A549 (cell line): ENCODE measurements around the gene C11orf98. TPM values are rescaled to one million over a fixed set of nuclear protein-coding genes. Genes with fewer than 3 reads are reported as not detected.
A peak's percentile ranks its signal among the peaks of the same experiment; 100 is the strongest.

ENCODE experiments used
- ATAC-seq, 2 experiments: fragments of 200-7000 bp in 1 of 2; fragments of >200 bp in 1 of 2; cut with Nextera tagmentation in 1 of 2; cut with Tn5 transposase in 1 of 2; 3 replicates each; pipeline versions ENCODE4 v1.8.0 to v1.9.1; 2018 to 2020; ENCODE audit warnings: mild to moderate bottlenecking in 1 of 2, moderate library complexity in 1 of 2
- CTCF ChIA-PET: fragments of 300-600 bp; sonication (Branson Sonifier 250); formaldehyde crosslinking; extraction: SDS; loops from one replicate; lab custom pipeline; 2021; ENCODE audit warnings: antibody characterized with exemption, inconsistent platforms; lab: Yijun Ruan, JAX
- POLR2A ChIA-PET: fragments of 350-600 bp; formaldehyde crosslinking; extraction: SDS; loops from one replicate; lab custom pipeline; 2021; ENCODE audit warnings: antibody characterized with exemption, inconsistent platforms; lab: Yijun Ruan, JAX
- DNase-seq, 2 experiments: peaks; one replicate each; pipeline versions ENCODE4 v3.0.0 to v3.0.0-alpha.2; 2011 to 2016; ENCODE audit warnings: low read depth in 1 of 2, low spot score in 1 of 2
- FAIRE-seq: peaks from 2 replicates; lab custom pipeline; 2011; peaks lifted over from hg19 to GRCh38; lab: Jason Lieb, UNC
- H3K27ac ChIP-seq, 2 experiments: fragments of >200 bp; sonication (Bioruptor Twin); formaldehyde crosslinking; 3 replicates each; pipeline ENCODE4 v1.5.1; 2016 to 2017
- H3K4me1 ChIP-seq: fragments of >200 bp; sonication (Bioruptor Twin); formaldehyde crosslinking; 3 replicates; pipeline ENCODE4 v1.6.1; 2016
- H3K4me2 ChIP-seq: fragments of >200 bp; sonication (Bioruptor Twin); formaldehyde crosslinking; 3 replicates; pipeline ENCODE4 v1.6.1; 2016
- H3K4me3 ChIP-seq: fragments of >200 bp; sonication (Bioruptor Twin); formaldehyde crosslinking; 3 replicates; pipeline ENCODE4 v1.5.1; 2016
- H3K9me3 ChIP-seq: fragments of >200 bp; sonication (Bioruptor Twin); formaldehyde crosslinking; 3 replicates; pipeline ENCODE4 v1.6.1; 2016
- ATOH8 ChIP-seq: fragments of 250-450 bp; sonication (Bioruptor Pico); IDR thresholded peaks from 2 replicates; pipeline ENCODE4 v1.5.0; 2020; ENCODE audit warnings: low read depth, mild to moderate bottlenecking, moderate library complexity
- CBX2 ChIP-seq: fragments of 200-600 bp; sonication (generic); IDR thresholded peaks from 2 replicates; pipeline ENCODE4 v1.6.1; 2016; ENCODE audit warnings: low read depth, mild to moderate bottlenecking, borderline replicate concordance
- CBX8 ChIP-seq: fragments of 200-600 bp; sonication (generic); IDR thresholded peaks from 2 replicates; pipeline ENCODE4 v1.6.1; 2016
- CEBPB ChIP-seq, 2 experiments: fragments of >200 bp in 1 of 2; sonication (Bioruptor Twin) in 1 of 2; formaldehyde crosslinking in 1 of 2; IDR thresholded peaks; 2 replicates each; pipeline ENCODE4 v1.6.1; 2012 to 2016
- ESRRA ChIP-seq: fragments of 150-350 bp; IDR thresholded peaks from 2 replicates; pipeline ENCODE4 v1.6.1; 2014; ENCODE audit warnings: mild to moderate bottlenecking, low read length, borderline replicate concordance
- FOSL2 ChIP-seq, 2 experiments: fragments of 450-650 bp in 1 of 2; fragments of >200 bp in 1 of 2; sonication (Bioruptor Twin) in 1 of 2; formaldehyde crosslinking; IDR thresholded peaks; 2 replicates each; pipeline versions ENCODE4 v1.5.0 to v1.6.1; 2016 to 2020; ENCODE audit warnings: mild to moderate bottlenecking in 1 of 2, moderate library complexity in 1 of 2
- HOXB13 ChIP-seq: fragments of 250-450 bp; sonication (Bioruptor Pico); IDR thresholded peaks from 2 replicates; pipeline ENCODE4 v1.5.0; 2020; ENCODE audit warnings: low read depth, mild to moderate bottlenecking, moderate library complexity
- JUN ChIP-seq, 2 experiments: fragments of >200 bp; sonication (Bioruptor Twin); formaldehyde crosslinking; IDR thresholded peaks; 2 replicates in 1 of 2; 3 replicates in 1 of 2; pipeline ENCODE4 v1.6.1; 2016 to 2017
- KDM5A ChIP-seq: fragments of 200-600 bp; sonication (generic); IDR thresholded peaks from 2 replicates; pipeline ENCODE4 v1.6.1; 2016; ENCODE audit warnings: antibody characterized with exemption, mild to moderate bottlenecking
- MAX ChIP-seq: IDR thresholded peaks from 2 replicates; pipeline ENCODE4 v1.6.1; 2012
- MAZ ChIP-seq: fragments of 150-350 bp; IDR thresholded peaks from 2 replicates; pipeline ENCODE4 v1.6.1; 2014; ENCODE audit warnings: antibody characterized with exemption, low read depth, low read length, borderline replicate concordance
- PHF8 ChIP-seq: fragments of 200-600 bp; sonication (generic); IDR thresholded peaks from 2 replicates; pipeline ENCODE4 v1.6.1; 2016; ENCODE audit warnings: low read depth, mild to moderate bottlenecking, antibody characterized with exemption, moderate library complexity, borderline replicate concordance
- POLR2A ChIP-seq: IDR thresholded peaks from 2 replicates; pipeline ENCODE4 v1.6.1; 2012; ENCODE audit warnings: mild to moderate bottlenecking, low read length
- RFX5 ChIP-seq: fragments of 450-650 bp; IDR thresholded peaks from 2 replicates; pipeline ENCODE4 v1.7.1; 2014; ENCODE audit warnings: antibody characterized with exemption, mild to moderate bottlenecking, moderate library complexity
- ZFP36 ChIP-seq: fragments of 450-650 bp; IDR thresholded peaks from 2 replicates; pipeline ENCODE4 v1.6.1; 2014; ENCODE audit warnings: borderline replicate concordance; ENCODE audit not compliant: partially characterized antibody
- WGBS: methylation state at CpG from one replicate; pipeline ENCODE4 v1.1.6; 2017; ENCODE audit errors: missing lambda C conversion rate; 5-methylcytosine and 5-hydroxymethylcytosine counted together
- polyA plus RNA-seq, 4 experiments: library from polyadenylated mRNA; depleted of rRNA in 3 of 4; stranded (reverse); fragments of >200 nt; fragmentation: RNase III in 1 of 4; extraction: RNeasy Plus Mini Kit Qiagen cat#74134 plus additional on column Dnase treatment in 1 of 4; gene quantifications; 2 replicates in 3 of 4; 3 replicates in 1 of 4; pipeline ENCODE4 v1.2.3, GENCODE V29; 2011 to 2017
- TF ChIP-seq, protein P1 (sequence below): IDR thresholded peaks from 2 replicates; pipeline ENCODE4 v1.6.1; 2012
- TF ChIP-seq, protein P2 (sequence below): fragments of >200 bp; sonication (Bioruptor Twin); formaldehyde crosslinking; IDR thresholded peaks from 3 replicates; pipeline ENCODE4 v1.6.1; 2016
- TF ChIP-seq, protein P3 (sequence below): fragments of 450-650 bp; IDR thresholded peaks from 2 replicates; pipeline ENCODE4 v1.6.1; 2014; ENCODE audit warnings: antibody characterized with exemption

Gene C11orf98
- polyA plus RNA-seq, 2 of the 4 experiments (the other 2 are of a cell fraction): 91.7 to 140 TPM

- TF ChIP-seq FOSL2 (IDR thresholded peaks at IDR 0.05) (no peak), FOSL2 (CRISPR knock-in tag; IDR thresholded peaks at IDR 0.05) (no peak; the same call in 1 of the 2 replicates), HOXB13 (CRISPR knock-in tag) (no peak)
Observed at GRCh38 chr11:62680825-62681240, 15.8 kb upstream of the C11orf98 start (continued).

- Histone ChIP-seq H3K4me2 (peak within 1 kb of the TSS; percentile 90), H3K4me1 (peaks cover 24% of the 10 kb centered on the region), H3K9me3 (no peaks in the 10 kb centered on the region), H3K27ac (peak within 1 kb of the TSS; percentile 87 to 92), H3K4me3 (peak within 1 kb of the TSS; percentile 67)
- FAIRE-seq (no peak), ATAC-seq (peak; percentile 84 to 86), DNase-seq (peak; percentile 87 to 92)
- POLR2A ChIA-PET: interaction anchor here (1.3 to 2.7 kb wide), 5 partner anchors 7 to 88 kb away, joined by 4 to 34 read pairs (median 13); partner anchors contain the start of genes C11orf98, CSKMT, HNRNPUL2 and LBHD1
- CTCF ChIA-PET: interaction anchor here (0.6 to 7.2 kb wide), 4 partner anchors 9 to 41 kb away, joined by 3 to 126 read pairs (median 18); partner anchors contain the start of genes LBHD1, LRRN4CL and UQCC3
- 31% methylated on average over 18 of the region's 55 CpGs for WGBS
- no peak for TF ChIP-seq RFX5
- TF ChIP-seq, protein P1, sequence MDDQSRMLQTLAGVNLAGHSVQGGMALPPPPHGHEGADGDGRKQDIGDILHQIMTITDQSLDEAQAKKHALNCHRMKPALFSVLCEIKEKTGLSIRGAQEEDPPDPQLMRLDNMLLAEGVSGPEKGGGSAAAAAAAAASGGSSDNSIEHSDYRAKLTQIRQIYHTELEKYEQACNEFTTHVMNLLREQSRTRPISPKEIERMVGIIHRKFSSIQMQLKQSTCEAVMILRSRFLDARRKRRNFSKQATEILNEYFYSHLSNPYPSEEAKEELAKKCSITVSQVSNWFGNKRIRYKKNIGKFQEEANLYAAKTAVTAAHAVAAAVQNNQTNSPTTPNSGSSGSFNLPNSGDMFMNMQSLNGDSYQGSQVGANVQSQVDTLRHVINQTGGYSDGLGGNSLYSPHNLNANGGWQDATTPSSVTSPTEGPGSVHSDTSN: peak; percentile 70; the same call in 1 of the 2 replicates
- no peak for TF ChIP-seq ZFP36
- TF ChIP-seq CEBPB (IDR thresholded peaks at IDR 0.05): peak in 1 of 2 experiments; percentile 33; a peak in 1 of 4 replicates
- peak; percentile 78 to 86; a peak in 3 of 5 replicates for TF ChIP-seq JUN (IDR thresholded peaks at IDR 0.05)
- 0 out of 2 replicates have a peak, but pooled peaks have one; percentile 33 for TF ChIP-seq HOXB13 (CRISPR knock-in tag)
- peak; percentile 65; the same call in 1 of the 2 replicates for TF ChIP-seq PHF8
- no peak for TF ChIP-seq ESRRA
- TF ChIP-seq, protein P2, sequence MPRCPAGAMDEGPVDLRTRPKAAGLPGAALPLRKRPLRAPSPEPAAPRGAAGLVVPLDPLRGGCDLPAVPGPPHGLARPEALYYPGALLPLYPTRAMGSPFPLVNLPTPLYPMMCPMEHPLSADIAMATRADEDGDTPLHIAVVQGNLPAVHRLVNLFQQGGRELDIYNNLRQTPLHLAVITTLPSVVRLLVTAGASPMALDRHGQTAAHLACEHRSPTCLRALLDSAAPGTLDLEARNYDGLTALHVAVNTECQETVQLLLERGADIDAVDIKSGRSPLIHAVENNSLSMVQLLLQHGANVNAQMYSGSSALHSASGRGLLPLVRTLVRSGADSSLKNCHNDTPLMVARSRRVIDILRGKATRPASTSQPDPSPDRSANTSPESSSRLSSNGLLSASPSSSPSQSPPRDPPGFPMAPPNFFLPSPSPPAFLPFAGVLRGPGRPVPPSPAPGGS: peak; percentile 52; the same call in 1 of the 3 replicates
- peak; percentile 57 for TF ChIP-seq POLR2A
- no peak for TF ChIP-seq CBX2
- peak; percentile 91 for TF ChIP-seq MAX
- TF ChIP-seq CBX8: no peak
- no peak for TF ChIP-seq MAZ
- TF ChIP-seq KDM5A: peak; percentile 74; the same call in 1 of the 2 replicates
- 0 out of 2 replicates have a peak, but pooled peaks have one; percentile 40 for TF ChIP-seq ATOH8 (CRISPR knock-in tag)
- TF ChIP-seq, protein P3, sequence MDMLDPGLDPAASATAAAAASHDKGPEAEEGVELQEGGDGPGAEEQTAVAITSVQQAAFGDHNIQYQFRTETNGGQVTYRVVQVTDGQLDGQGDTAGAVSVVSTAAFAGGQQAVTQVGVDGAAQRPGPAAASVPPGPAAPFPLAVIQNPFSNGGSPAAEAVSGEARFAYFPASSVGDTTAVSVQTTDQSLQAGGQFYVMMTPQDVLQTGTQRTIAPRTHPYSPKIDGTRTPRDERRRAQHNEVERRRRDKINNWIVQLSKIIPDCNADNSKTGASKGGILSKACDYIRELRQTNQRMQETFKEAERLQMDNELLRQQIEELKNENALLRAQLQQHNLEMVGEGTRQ: peak; percentile 96
Observed at GRCh38 chr11:62678770-62679696, 14.0 kb upstream of the C11orf98 start, which contains the start of gene UBXN1. Gene UBXN1 (minus strand): TSS chr11:62679073. CDS start chr11:62678923, 150 bp downstream.
